ENCODE measurements around the gene SAMHD1.
"Not testable (repeated sequence)": the region's sequence is repeated elsewhere in the genome, so short reads cannot be mapped to it uniquely, and the experiment has no call there.

The SAMHD1 gene

DNA sequence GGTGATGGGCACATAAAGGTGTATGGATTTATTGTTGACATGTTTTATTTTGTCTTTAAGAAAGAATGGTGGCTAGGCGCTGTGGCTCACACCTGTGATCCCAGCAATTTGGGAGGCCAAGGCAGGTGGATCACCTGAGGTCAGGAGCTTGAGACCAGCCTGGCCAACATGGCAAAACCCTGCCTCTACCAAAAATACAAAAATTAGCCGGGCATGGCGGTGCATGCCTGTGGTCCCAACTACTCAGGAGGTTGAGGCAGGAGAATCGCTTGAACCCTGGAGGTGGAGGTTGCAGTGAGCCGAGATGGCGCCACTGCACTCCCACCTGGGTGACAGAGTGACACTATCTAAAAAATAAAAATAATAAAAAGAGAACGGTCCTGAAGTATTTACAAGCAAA lies 45.4 kb downstream of the SAMHD1 start:
- DNase-seq: not testable (repeated sequence)

DNA sequence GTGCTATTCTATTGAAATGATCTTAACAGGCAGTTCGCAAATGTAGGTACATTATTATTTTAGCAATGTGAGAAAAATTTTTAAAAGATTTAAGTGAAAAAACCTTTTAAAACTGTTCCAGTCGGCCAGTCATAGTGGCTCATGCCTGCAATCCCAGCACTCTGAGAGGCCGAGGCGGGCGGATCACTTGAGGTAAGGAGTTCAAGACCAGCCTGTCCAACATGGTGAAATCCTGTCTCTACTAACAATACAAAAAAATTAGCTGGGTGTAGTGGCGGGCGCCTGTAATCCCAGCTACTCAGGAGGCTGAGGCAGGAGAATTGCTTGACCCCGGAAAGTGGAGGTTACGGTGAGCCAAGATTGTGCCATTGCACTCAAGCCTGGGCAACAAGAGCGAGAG lies 45.9 kb downstream of the SAMHD1 start:
- not testable (repeated sequence) for DNase-seq

DNA sequence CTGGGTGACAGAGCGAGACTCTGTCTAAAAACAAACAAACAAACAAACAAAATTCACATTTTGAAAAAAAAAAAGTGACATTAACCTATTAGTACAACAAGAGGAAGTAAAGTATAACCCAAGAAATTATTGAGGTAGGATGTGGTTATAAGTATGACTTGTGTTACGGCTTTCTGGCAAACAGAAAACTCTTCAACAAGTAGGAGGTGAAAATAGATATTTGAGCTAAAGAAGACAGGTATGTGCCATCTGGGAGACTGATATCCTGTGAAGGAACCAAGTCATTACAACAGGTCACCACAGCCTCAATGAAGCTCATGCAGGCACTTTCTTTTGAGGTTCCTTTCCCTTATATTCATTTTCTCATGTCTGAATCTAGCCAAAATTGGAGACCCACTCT lies 46.8 kb downstream of the SAMHD1 start:
- no peak for DNase-seq

DNA sequence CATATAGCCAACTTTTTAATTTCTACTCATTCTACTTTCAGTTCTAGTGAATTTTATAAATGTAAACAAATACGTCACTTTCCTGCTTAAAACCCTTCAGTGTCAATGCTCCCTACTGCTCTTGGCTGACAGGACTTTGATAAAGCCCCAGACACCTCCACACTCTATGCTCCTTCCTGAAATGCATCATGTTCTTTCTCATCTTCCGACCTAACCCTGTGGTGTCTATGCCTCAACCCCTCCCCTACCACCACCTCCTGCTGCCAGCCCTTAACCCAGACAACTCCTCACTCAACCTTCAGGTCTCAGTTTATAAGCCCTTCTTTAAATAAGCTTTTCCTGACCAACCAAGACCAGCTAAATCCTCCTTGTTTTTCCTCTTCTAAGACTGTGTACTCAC lies 56.5 kb downstream of the SAMHD1 start:
- no peak for DNase-seq

DNA sequence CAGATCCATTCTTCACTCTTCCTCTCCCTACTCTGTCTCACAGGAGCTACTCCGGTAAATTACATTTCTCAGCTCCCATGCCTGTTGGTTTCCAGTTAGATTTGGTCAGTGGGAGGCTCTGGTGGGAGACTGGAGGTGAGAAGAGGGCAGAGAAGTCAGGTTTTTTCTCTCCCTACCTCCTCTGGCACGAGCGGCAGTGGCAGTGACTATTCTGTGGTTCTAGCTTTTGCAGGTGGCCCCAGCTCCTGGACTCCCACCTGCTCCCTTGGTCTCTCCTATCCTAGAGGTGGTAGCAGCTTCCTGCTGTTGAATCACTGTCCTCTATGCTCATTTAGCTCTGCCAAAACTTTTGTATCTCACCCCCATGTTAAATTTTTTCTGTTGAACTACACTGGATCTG lies 57.7 kb downstream of the SAMHD1 start:
- DNase-seq: no peak

DNA sequence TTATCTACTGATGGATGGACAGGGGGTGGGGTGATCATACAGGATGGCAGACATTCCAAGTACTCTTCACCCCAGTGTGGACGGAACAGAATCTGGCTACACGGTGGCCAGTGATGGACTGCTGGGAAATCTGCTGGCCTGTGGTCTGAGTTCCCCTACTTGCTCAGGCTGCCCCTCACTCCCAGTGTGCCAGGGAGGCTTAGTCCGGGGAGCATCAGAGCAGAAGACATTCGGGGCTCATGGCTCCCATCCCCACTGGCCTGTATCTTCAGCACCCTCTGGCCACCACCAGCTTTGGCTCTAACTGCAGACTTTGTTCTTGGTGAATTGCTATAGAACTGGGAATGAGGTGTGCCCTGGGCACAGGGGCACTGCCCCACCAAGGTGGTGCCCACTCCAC lies 60.3 kb downstream of the SAMHD1 start:
- no peak for DNase-seq

DNA sequence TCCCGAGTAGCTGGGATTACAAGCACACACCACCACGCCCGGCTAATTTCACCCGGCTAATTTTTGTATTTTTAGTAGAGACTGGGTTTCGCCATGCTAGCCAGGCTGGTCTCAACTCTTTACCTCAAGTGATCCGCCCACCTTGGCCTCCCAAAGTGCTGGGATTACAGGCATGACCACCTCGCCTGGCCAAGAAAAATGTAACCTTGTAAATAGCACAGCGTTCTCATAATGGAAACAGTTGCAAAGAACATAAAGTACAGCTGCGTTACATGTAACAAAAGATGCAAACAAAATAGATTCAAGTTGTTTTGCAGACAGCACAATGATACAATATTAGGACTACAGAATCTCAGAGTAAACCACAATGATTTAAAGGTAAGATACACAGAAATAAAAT lies 60.9 kb downstream of the SAMHD1 start:
- no peak for DNase-seq

DNA sequence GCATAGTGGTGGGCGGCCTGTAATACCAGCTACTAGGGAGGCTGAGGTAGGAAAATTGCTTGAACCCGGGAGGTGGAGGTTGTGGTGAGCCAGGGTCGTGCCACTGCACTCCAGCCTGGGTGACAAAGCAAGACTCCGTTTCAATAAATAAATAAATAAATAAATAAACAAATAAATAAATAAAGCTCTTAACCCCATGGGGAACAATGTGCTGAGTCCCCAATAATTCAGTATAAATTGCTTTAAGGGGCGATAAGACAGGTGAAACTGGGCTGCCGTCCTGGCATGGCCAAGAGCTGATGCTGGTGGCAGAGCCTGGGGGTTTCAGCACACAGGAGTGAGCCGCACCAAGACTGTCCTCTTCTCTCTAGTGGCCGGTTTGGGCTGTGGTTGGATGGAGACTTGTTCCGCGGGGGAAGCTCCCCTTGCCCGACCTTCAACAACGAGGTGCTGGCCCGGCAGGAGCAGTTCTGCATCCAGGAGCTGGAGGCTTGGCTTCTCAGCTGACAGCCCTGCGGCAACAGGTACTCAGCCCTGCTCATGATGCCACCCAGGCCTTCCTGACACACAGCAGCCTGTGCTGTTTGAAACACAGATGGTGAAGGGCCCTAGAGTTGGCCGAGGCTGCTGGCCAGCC lies 62.5 kb downstream of the SAMHD1 start:
- no peak for DNase-seq

DNA sequence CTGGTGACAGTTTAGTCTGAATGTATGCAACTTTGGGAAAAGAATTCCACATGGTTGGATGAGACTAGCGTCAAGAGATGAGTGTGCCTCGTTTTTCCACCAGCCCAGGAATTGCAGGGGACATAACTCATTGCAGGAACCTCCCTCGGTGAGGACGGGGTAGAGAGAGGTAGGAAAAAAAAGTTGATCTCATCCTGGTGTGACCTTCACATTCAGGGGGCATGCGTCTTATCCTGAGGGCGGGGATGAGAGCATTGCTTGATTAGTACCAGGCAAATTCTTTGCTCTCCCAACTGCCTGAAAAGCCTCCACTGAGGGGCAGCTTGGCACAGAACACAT lies 63.8 kb downstream of the SAMHD1 start:
- DNase-seq: no peak

DNA sequence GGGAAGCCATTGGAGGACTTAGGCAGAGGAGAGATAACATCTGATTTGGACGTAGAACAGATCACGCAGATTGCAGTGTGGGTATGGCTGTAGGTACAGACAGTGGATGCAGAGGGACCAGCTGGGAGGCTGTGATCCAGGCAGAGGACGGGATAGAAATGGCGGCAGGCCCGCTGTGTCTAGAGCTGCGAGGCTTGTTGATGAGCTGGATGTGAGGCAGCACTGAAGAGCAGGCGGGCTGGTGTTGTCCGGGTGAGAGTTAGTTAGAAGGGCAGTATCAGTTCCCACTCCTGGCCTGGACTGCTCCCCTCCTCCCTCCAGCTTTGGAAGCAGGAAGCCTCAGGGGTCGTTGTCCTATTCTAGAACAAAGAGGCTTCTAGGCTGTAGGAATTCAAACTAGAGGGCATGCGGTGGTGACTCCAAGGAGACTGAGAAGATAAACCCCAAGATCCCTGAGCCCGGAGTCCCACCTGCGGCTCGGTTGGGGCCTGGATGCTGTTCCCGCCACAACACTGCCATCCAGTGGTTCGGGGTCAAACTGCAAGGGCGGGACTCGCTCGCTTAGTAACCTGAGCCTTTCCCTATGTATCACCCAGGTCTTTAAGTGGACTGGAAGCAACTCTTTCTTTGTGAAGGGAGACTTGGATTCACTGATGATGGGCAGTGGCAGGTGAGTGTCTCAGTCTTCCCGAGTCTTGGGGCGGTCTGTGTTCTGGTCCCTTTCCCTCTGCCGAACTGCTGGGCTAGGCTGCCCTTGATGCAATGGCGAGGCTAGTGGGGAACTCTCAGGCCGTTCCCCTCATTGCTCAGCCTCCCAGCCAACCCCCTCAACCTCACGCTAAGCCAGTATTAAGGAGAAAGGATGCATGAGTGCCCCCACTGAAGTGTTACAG lies 64.4 kb downstream of the SAMHD1 start:
- DNase-seq: peak; percentile 86

DNA sequence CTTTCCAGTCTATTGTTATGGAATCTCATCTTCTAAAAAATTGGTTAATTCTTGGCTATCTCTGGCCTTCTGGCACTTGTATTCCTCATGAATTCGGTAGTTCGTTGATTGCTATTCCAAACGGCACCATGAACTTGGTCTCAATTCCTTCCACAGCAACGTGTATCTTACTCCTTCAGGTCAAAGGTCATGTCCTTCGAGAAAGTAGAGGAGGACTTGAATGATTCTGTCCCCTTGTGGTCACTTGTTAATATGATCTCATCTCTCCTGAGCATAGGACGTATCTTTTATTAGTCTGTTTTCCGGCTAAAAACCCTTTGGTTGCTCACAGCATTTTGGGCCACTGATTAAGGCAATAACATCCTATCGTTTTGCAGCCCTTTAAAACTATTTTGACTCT lies 66.2 kb downstream of the SAMHD1 start:
- DNase-seq: no peak

DNA sequence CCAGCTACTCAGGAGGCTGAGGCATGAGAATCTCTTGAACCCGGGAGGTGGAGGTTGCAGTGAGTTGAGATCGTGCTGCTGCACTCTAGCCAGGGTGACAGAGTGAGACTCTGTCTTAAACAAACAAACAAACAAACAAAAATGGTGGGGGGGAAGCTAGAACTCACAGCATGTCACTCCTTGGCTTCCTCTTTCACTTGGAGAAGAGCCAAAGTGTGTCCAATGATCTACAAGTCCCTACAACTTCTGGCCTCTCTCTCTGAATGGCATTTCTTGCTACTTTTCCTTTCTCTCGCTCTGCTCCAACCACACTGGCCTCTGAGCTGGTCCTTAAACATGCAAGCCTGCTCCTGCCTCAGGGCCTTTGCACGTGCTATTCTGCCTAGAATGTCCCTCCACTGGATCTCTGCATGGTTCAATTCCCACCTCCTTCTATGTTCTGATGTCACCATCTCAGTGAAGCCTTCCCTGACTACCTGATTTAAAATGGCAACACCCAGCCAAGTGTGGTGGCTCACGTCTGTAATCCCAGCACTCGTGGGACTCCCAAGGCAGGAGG lies 67.5 kb downstream of the SAMHD1 start:
- DNase-seq: no peak

DNA sequence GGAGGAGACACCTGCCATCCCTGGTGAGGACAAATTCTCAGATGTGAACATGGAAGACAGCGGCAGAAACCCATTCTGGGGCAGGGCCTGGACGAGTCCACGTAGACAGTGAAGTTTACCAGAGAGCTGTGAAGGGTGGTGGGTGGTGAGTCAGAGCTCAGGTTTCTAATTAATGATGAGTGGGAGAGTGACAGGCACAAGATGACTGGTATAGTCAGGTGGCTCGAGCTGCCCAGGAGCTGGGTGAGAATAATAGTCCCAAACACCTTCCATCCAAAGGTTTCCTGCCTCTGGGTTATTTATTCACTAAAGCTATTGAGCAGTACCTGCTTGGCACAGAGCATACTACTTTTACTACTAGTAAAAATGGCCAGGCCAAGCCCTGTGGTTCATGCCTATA lies 69.6 kb downstream of the SAMHD1 start:
- DNase-seq: no peak

DNA sequence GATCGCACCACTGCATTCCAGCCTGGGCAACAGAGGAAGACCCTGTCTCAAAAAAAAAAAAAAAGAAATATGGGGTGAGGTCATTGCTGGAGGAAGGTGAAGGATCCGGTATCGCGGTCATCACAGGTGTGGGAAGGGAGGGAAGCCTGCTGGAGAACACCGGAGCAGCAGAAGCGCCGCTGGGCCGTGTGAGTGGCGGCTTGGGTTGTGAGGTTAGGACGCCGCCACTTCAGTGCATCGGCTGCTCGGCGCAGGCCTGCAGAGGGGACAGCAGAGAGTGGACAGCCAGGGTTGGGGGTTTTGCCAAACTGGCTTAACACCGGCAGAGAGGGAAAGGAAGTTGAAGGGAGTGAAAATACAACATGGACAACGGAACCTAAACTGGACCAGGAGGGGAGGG lies 70.2 kb downstream of the SAMHD1 start:
- DNase-seq: no peak

DNA sequence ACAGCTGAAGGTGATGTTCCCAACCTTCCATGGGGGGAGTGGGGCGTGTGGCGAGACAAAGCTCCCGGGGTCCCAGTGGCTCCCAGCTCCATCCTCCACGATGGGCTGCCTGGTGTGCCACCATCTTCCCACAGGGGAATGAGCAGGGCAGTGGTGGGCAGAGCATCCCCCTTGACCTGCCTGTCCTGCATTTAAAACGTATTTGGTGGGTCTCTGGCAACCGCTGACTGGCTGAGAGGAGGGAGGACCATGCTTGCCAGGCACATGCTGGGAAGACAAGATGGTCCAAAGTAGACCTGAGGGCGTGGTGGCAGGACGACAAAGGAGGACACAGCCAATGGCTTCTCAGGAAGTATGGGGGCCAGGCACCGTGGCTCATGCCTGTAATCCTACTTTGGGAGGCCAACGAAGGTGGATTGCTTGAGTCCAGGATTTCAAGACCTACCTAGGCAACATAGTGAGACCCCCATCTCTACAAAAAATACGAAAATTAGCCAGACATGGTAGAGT lies 70.7 kb downstream of the SAMHD1 start:
- no peak for DNase-seq

DNA sequence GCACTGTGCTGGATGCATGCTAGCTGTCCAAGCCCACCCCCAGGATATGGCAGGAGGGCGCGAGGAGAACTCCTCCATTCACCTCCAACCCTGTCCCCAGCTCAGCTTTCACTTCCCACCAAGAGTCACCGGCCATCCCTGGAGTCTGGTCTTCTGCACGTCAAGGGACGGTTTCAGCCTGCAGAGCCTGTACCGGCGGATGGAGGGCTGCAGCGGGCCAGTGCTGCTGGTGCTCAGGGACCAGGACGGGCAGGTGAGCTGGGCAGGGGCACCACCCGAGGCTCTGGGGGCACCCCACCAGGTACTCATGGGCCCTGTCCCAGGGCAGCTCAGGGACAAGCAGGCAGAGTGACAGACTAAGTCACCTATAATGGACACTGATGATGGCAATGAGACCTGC lies 72.6 kb downstream of the SAMHD1 start:
- no peak for DNase-seq

DNA sequence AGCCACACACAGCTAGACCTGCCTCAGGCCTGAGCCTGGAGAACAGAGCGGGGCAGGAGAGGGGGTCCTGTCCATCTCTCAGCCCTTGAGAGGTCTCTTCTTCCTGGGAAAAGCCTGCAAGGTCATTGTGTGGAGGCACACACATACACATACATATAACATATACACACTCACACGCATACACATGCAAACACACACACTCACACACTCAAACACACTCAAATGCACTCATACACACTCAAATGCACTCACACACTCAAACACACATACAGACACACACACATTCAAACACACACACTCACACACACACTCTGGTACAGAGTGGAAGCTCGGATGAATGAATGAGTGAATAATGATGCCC lies 75.1 kb downstream of the SAMHD1 start:
- DNase-seq: no peak

DNA sequence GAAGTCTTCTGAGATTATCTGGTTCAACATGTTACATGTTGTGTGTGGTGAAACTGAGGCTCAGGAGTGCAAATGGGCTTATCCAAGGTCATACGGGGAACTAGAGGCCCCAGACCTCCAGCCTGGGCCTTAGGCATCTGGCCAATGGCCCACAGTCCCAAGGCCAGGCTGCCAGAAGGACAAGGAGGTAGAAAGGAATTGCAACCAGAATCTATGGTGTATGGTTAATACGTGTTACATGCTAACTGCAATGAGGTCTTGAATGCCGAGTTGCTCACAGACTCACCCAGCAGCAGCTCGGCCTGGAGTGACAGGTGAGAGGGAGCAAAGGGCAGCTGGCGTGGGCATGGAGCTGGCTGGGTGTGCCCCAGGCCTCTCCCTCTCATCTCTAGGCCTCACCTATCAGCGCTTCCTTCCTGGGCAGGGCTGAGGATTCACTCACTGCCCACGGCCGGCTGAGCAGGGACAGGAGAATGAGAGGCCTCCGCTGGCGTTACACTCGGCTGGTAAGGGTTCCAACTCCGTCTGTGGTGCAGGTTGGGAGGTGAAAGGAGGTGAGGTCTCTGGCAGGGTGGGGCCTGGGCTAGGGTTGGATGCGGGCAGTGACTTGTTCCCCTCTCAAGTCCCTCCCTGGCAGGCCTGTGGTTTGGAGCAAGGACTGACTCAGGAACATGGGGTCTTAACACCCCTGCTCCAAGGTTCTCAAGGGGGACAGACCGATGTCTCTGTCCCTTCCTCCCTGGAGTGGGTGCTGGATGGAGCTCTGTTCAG lies 75.6 kb downstream of the SAMHD1 start, which contains the start of gene TLDC2:
TLDC2 (plus strand) TSS at position 437 of the 771 bp plus-strand sequence; CDS start at position 474, 37 bp downstream.
- no peak for DNase-seq

DNA sequence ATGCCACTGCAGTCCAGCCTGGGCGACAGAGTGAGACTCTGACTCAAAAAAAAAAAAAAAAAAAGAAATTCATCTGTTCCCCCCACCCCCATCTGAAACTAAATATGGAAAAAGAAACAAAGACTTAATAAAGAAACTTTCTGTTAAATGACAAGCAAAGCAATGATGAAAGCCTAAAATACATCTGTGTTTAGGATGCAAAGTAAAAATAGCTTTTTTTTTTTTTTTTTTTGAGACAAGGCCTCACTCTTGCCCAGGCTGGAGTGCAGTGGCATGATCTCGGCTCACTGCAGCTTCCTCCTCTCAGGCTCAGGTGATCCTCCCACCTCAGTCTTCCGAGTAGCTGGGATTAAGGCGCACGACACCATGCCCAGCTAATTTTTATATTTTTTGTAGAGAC lies 76.4 kb downstream of the SAMHD1 start:
- not testable (repeated sequence) for DNase-seq

DNA sequence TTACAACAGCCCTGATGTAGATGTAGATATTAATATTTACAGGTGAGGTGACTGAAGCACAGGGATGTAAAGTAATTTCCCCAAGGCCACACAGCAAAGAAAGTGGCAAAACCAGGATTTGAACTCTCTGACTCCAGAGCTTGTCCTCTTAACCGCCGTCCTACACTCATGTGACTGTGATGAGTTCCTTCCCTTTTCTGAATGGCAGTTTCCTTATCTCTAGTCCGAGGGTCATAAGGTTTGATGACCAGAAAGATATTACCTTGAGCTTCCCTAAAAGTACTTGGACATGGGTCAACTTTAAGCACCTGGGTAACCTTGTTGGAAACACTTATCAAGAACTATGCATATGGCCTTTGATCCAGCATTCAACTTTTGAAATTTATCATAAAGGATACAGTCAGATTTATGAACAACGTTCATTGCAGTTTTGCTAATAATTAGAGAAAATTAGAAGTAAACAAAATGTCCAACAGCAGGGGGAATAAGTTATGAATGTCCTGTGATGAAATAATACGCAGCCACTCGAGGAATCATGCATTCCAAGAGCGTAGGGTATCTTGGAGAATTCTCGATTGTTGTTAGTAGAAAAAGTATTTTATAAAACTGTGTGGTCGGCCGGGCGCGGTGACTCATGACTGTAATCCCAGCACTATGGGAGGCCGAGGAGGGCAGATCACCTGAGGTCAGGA lies 77.9 kb downstream of the SAMHD1 start:
- DNase-seq: no peak

DNA sequence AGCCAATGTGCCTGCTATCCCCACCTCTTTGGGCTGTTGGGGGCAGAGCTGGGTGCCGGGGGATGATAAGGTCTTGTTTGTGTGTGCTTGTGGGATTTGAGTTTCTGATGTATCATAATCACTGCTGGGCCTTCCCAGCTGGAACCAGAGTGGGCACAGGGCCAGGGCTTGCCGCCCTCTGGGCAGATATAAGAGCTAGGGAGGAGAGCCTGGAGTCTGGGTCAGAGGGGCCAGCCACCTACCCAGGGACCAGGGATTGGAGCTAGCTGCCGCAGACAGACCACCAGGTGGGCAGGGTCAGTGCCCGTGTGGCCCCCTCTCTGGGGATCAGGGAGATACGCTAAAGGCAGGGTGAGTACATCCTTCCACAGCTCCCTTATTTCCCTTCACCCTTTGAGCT lies 78.7 kb downstream of the SAMHD1 start:
- no peak for DNase-seq

Data from stimulated activated CD4-positive, alpha-beta T cell treated with anti-CD3 and anti-CD28 coated beads, Interleukin-4, amount 100 ng/mL, for 1 hour (primary cell).